Inferior parietal cortex (tissue), 1 donor: ENCODE data around the gene KLHL13.
"Not testable (repeated sequence)": the region's sequence is repeated elsewhere in the genome, so short reads cannot be mapped to it uniquely, and the experiment has no call there.

ENCODE experiments used
- DNase-seq: peaks from one replicate; pipeline ENCODE4 v3.0.0-alpha.2; 2016; ENCODE audit errors: extremely low spot score

Gene KLHL13

DNA sequence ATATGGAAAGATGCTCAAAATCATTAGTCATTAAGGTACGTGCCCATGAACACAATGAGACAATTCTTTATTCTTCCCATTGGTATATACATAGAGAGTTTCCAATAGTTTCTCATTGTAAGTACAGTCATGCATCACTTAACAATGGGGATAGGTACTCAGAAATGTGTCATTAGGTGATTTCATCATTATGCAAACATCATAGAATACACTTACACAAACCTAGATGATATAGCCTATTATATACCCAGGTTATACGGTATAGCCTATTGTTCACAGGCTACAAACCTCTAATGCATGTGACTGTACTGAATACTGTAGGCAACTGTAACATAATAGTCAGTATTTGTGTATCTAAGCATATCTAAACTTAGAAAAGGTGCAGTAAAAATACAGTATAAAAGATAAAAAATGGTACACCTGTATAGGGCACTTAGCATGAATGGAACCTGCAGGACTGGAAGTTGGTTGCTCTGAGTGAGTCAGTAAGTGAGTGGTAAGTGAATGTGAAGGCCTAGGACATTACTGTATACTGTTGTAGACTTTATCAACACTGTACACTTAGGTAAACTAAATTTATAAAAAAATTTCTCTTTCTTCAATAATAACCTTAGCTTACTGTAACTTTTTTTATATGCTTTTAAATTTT lies 49.6 kb downstream of the KLHL13 start:
- no peak for DNase-seq

DNA sequence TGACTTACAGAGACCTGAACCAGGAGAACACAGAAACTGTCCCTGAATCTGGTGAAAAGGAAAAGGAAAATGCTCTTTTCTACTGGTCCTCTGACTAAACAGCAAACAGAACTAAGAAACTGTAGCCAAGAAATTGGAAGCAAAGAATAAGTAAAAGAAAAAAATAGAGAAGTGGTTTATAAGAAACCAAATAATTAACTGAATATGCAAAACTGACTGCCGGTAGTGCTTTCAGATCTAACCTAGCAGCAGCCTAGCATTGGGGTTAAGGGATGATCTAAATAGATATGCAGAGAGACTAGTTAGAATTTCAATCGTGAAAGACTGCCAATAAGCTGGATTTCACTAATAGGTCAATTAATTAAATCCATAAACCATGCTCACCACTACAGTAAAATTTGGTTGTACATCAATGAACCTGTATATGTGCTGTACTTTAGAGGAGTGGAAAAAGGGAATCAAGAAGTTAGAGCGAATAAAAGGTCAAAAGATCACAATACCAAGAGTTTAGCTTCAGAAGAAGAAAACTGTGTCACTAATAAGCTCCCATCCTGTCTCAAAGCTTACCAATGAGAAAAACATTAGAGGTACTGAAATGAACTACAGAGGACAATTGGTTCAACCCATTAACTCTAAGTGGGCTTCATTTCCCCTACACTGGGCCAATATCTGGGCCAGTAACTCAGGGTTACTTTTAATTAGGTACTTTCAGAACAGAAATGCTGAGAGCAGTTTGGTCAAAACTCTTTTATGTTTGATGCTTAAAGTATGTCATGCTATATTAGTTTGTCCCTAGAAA lies 53.6 kb downstream of the KLHL13 start:
- DNase-seq: no peak

DNA sequence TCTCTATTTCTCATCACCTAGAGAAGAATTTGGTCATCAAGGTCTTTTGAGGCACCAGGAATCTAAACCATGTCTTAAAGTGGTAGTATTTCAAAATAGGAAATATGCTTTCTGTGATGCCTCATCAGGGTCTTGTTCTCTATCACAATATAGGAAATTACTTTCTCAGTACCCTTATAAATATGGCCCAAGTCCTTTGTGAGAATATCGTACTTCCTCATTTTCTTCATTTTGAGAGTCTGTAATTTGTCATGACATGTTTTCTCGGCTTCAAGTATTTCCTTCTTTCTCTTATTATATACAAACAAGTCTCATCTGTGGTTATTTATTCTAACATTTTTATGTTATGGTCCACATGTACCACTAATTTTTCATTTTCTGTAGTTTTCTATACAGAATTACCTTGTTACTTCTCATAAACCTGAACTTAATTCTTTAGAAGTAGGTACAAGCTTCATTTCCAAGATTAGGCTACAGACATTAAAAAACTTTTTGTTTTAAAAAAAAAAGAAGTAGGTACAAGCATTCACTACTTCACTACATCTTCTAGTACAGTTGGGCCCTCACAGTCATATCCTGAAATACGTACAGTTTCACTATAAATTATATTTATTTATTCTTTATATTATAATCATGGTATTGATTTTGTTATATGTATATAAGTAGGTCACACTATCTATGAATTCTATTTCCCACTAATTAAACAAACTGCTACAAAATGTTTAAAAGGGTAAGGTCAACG lies 54.4 kb downstream of the KLHL13 start:
- DNase-seq: no peak

DNA sequence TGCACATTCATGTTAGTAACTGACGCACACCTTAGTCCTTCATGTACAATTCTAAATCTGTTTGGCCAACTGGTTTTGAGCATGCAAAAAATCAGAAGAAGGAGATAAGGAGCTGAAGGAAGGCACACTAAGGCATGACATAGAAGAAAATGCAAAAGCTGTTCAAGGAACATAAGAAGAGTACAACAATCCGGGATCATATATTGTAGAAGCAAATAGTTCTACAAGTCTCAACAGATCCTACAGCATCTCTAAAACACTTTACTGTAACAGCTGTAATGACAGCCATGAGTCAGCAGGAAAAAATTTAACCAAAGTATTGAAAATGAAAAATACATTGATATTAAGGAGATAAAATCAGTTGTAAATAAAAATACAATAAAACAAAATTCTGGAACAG lies 57.7 kb downstream of the KLHL13 start:
- DNase-seq: no peak

DNA sequence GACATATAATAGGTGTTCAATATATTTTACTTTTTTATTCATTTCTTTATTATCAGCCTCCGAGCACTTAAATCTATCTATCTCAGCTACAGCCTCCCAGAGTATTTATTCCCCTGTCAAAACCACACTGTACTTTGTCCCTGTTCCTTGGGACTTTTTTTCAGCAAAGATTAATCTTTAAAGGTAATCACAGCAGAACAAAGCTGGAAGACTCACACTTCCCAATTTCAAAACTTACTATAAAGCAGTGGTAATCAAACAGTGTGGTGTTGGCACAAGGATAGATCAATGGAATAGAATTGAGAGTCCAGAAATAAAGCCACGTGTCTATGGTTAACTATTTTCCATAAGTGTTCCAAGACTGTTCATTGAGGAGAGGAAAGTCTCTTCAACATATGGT lies 59.7 kb downstream of the KLHL13 start:
- DNase-seq: no peak

DNA sequence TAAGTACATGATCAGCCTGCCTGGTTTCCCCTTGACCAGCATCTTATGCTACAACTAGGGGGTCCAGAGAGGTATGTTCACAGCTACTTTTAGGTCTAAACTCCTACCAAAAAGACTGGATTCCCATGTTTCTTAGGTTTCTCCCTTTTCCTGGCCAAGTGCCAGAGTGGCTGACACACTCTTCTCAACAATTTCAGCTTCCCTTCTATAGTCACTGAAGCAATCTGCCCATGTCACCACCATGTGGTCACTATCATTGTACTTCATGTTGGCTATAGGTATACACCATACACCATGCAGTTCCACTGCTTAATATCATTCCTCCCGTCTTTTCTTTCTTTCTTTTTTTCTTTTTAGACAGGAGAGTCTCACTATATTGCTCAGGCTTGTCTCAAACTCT lies 66.9 kb downstream of the KLHL13 start:
- DNase-seq: no peak

DNA sequence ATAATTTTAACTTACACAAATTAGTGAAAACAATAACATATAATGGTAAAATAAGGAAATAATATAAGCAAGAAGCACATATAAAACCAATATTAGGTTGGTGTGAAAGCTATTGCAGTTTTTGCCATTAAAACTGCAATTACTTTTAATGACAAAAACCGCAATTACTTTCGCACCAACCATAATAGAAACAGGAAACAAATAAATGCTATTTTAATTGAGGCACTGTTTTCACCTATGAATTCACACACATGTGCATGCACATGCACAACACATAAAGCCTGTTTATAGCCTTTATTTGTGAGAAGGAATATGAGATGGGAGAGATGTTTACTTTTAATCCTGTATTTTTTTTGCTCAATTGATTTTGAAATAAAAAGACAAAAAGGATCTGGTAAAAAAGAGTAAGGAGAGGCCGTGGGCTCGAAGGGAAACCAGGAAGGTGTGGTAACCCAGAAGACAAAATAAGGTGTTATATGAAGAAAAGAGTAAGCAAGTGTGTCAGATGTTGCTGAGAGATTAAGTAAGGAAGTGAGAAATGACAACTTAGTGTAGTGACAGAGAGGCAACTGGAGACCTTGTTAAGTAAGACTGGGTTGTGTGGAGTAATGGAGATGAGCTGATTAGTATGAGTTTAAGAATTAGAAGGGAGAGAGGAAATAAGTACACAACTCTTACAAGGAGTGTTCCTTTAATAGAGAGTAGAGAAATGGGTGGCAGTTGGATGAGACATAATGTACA lies 69.0 kb downstream of the KLHL13 start:
- no peak for DNase-seq

DNA sequence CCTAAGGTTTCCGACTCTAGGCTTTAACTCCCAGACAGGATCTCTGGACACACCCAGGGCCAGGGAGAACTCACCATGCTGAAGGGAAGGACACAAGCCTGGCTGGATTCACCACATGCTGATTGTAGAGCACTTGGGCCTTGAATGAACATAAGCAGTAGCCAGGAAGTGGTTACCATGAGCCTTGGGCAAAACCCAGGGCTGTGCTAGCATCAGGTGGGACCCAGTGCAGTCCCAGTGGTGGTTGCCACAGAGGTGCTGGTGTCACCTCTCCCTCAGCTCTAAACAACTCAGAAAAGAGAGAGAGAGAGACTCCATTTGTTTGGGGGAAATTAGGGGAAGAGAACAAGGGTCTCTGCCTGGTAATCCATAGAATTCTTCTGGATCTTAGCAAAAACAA lies 77.0 kb downstream of the KLHL13 start:
- DNase-seq: no peak

DNA sequence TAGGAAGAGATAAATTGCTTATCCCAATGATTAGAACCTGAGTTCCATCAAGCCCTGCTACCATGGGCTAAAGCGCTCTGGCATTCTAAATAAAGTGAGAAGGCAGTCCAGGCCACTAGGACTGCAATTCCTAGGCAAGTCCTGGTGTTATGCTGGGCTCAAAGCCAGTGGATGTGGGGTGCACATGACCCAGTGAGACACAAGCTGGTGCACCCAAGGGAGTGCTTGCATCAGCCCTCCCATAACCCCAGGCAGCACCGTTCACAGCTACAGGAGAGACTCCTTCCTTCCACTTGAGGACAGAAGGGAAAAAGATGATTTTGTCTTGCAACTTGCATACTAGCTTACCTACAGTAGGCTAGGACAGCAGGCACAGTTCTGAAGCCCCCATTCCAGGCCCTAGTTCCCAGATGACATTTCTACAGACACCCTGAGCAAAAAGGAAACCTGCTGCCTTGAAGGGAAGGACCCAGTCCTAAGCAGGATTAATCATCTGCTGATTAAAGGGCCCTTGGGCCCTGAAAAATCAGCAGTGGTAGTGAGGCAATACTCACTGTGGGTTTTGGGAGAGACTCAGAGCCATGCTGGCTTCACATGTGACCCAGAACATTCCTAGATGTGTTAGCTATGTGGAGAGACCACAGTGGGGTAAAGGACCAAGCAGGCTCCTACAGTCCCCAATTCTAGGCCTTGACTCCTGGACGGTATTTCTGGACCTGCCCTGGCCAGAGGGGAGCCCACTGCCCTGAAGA lies 77.8 kb downstream of the KLHL13 start:
- DNase-seq: no peak

DNA sequence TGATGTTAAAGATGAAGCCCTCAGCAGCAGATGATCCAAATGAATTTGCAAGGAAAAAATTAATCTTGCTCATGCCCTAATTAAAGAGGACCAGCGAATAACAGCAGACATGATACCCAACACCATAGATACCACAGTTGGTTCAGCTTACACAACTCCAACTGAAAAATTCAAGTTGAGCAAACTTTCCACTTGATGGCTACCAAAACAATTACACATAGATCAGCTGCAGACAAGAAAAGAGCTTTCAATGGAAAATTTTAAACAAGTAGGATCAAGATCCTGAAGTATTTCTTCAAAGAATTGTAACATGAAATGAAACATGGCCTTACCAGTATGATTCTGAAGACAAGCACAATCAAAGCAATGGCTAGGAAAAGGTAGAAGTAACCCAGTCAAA lies 90.0 kb downstream of the KLHL13 start:
- DNase-seq: no peak

DNA sequence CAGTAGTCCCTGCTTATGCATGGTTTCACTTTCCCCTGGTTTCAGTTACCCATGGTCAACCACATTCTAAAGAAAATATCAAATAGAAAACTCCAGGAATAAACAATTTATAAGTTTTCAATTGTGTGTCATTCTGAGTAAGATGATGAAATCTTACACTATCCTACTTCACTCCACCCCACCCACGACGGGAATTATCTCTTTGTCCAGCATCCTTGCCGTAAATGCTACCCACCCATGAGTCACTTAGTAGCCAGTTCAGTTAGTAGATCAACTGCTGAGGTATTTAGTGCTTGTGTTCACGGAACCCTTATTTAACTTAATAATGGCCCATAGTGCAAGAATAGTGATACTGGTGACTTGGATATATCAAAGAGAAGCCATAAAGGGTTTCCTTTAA lies 91.4 kb downstream of the KLHL13 start:
- DNase-seq: no peak

DNA sequence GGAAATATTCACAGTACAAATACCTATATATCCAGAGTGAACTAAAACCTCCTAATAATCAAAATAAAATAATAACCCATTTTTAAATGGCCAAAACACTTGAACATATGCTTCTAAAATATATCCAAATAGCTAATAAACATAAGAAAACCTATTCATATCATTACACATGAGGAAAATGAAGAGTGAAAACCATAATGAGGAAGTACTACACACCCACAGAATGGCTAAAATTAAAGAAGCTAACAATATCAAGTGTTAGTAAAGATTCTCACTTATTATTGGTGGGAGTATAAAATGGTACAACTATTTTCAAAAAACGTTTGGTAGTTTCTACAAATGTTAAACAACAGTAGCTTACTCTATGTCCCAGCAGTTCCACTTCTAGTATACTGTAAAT lies 92.1 kb downstream of the KLHL13 start:
- DNase-seq: no peak

DNA sequence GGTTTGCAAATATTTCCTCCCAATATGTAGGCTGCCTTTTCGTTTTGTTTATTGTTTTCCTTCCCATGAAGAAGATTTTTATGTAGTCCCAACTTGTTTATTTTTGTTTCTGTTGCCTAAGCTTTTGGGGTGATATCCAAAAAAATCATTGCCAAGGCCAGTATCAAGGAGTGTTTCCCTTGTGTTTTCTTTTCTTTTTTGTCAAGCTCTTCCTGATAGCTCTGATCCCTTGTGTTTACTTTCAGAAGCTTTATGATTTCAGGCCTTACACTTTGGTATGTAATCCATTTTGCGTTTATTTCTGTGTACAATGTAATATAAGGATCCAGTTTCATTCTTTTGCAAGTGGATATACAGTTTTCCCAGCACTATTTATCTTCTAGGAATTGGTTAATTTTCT lies 93.9 kb downstream of the KLHL13 start:
- DNase-seq: no peak

DNA sequence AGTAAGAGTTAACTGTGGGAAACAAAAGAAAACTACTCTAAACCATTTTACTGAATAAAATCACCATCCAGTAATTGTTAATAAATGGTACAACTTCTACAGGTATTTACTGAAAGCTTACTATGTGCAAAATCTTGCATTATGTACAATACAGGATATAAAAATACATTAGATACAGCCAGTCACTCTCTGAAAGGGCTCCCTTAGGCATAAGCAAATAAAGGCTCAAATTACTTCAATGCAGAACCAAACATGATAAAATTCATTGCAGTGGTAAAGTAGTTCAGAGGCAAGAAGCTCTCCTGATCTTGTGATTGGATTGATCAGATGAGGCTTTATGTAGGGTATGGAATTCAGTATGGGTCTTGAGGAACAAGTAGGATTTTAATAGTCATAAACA lies 100.2 kb downstream of the KLHL13 start:
- DNase-seq: no peak

DNA sequence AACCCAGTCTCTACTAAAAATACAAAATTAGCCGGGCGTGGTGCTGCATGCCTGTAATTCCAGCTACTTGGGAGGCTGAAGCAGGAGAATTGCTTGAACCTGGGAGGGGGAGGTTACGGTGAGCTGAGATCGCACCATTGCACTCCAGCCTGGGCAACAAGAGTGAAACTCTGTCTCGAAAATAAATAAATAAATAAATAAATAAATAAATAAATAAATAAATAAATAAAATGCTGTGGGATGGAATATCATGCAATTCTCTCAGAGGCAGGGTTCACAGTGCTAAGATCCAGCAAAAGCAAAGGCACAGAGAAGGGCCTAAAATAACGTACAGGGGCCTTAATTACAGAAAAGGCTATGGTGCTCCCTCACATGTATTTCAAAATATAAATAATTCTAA lies 114.2 kb downstream of the KLHL13 start:
- not testable (repeated sequence) for DNase-seq

DNA sequence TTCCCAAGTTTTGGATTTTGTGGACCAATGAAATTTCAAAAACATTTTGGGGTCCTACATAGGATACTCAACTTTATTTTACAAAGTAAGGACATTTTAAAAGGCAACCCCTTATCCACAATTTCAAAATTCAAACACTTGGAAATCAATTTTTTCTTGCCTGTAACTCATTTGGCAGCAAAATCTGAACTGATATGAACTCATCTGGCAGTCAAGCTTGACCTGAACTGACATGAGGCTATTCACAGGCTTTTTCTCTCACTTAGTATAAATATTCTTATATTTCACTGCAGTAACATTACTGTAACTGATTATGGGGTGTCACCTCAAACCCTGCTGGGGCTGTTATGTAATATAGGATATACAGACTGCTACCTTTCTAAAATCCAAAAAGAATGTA lies 116.1 kb downstream of the KLHL13 start:
- DNase-seq: no peak

DNA sequence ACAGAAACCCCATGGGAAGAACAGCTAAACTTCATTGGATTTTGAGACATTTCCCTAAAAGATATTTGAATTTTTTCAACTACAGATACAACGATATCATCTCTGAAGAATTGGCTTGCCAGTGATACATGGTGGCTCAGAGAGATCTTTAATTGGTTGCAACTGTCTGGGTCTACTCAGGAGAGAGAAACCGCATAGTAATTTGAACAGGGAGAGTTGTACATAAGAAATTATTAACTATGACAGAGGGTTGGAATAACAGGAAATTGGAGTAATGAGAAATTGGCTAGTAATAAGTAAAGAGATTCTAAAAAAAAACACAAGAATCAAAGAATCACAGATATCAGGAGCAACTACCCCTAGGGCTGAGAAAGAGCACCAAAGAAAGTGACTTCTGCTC lies 118.4 kb downstream of the KLHL13 start:
- DNase-seq: no peak

DNA sequence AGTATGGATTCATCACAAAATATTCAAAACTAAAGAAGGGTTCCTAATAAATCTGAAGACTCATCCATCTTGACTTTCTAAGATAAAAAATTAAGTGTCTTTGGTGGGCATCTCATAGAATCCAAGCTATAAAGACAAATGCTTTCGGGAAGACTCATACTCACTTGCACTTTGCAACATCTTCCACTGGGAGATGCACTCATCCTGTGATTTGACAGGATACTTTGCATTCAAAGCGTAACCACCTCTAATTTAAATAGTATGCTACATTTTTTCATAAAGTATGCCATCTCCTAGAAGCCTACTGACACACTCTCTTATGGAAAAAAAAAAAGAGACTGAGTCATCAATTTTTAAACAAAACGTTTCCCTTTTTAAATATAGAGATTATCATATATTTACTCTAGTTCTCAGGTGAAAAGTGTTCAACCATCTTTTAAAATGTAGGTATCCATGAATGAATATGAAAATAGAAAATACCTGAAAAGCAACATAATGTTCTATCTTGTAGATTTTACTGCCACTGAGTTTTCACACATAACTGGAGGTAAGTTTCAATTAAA lies 119.6 kb downstream of the KLHL13 start:
- no peak for DNase-seq

DNA sequence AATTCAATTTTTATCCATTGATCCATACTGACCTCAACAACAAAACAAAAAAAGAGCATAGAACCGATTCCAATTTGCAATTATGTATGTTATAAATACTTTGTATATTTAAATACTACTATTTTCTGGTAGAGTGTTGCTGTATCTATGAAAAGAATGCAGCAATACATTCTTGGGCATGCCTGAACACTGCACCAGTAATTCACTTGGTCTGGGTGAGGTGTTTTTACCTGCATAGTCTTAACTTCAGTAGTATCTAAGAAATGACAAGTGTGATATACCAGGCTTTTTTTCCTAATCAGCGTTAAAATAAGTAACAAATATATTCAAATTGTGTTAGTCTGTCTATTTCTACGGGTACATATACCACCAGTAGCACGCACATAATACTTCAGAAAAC lies 120.2 kb downstream of the KLHL13 start:
- DNase-seq: no peak

DNA sequence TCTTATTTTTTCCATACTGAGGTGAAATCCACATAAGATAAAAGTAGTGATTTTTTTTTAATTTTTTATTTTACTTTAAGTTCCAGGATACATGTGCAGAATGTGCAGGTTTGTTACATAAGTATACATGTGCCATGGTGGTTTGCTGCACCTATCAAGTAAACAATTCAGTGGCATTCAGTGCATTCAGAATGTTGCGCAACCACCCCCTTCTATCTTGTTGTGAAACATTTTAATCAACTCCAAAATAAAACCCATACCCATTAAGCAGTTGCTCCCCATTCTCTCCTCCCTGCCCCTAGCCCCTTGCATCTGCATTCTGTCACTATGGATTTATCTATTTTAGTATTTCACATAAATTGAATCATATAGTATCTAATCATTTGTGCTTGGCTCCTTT lies 121.2 kb downstream of the KLHL13 start:
- no peak for DNase-seq

DNA sequence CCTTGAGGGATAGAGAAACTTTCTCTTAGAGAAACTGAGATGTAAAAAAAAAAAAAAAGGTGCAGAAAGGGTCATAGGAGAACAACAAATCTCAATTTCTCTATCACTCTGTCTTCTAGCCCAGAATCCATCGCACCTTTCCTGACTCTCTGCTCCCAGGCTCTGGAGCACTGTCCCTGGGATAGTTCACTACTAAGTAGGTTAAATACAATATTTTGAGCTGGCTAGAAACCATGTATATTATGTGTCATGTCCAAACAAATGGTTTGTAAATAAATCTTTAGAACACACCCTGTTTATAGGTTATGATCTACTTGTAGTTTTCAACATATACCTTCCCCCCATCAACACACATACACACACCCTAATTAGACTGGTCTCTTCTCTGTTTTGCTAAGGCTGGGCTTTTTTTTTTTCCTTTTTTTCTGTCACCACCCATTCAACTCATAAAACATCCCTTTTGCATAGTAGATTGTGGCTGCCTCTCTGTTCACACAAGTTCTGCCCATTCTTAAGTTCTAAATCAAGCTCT lies 124.4 kb downstream of the KLHL13 start:
- no peak for DNase-seq
